OCI-LY3 (cell line): ENCODE measurements around the gene UPK2.

Experiments used
- H2AFZ ChIP-seq: fragments of 200-600, 300-600 bp; shearing (Covaris generic); 2 replicates; pipeline ENCODE4 v1.6.0; 2014; ENCODE audit warnings: antibody characterized with exemption, low read depth, low read length
- H3K27ac ChIP-seq: fragments of 200-600, 300-600 bp; sonication (generic); 2 replicates; pipeline ENCODE4 v1.5.1; 2014; ENCODE audit warnings: mild to moderate bottlenecking, low read length, moderate library complexity, mixed read lengths
- H3K27me3 ChIP-seq: fragments of 200-600, 300-600 bp; sonication (generic); 2 replicates; pipeline ENCODE4 v1.6.1; 2014; ENCODE audit warnings: low read depth, low read length, mixed read lengths
- H3K36me3 ChIP-seq: fragments of 200-600, 300-600 bp; sonication (generic); replicated peaks from 2 replicates; pipeline ENCODE3; 2014; ENCODE audit warnings: low read depth, low read length, mixed read lengths
- H3K4me1 ChIP-seq: fragments of 300-600, 200-600 bp; sonication (generic); 2 replicates; pipeline ENCODE4 v1.6.1; 2014; ENCODE audit warnings: low read length, mixed read lengths
- H3K4me2 ChIP-seq: fragments of 200-600, 300-600 bp; sonication (generic); 2 replicates; pipeline ENCODE4 v1.6.1; 2014; ENCODE audit warnings: low read length, mixed read lengths
- H3K4me3 ChIP-seq: fragments of 300-600, 200-600 bp; sonication (generic); 2 replicates; pipeline ENCODE4 v1.5.1; 2014; ENCODE audit warnings: antibody characterized with exemption, mild to moderate bottlenecking, low read length, moderate library complexity
- H3K79me2 ChIP-seq: fragments of 300-600, 200-600 bp; shearing (Covaris generic); 2 replicates; pipeline ENCODE4 v1.6.1; 2014; ENCODE audit warnings: mild to moderate bottlenecking, low read length, mixed read lengths
- H3K9ac ChIP-seq: fragments of 300-600, 200-600 bp; shearing (Covaris generic); 2 replicates; pipeline ENCODE4 v1.6.0; 2014; ENCODE audit warnings: mild to moderate bottlenecking, low read length, moderate library complexity
- H3K9me3 ChIP-seq: fragments of 200-600, 300-600 bp; shearing (Covaris generic); 2 replicates; pipeline ENCODE4 v1.6.1; 2014; ENCODE audit warnings: low read length, mixed read lengths; ENCODE audit not compliant: insufficient read depth
- H4K20me1 ChIP-seq: fragments of 200-600, 300-600 bp; sonication (generic); 2 replicates; pipeline ENCODE4 v1.6.1; 2016; ENCODE audit warnings: low read length, mixed read lengths; ENCODE audit not compliant: insufficient read depth
- CTCF ChIP-seq: fragments of 200-600, 300-600 bp; sonication (generic); IDR thresholded peaks from 2 replicates; pipeline ENCODE4 v1.5.1; 2014; ENCODE audit warnings: antibody characterized with exemption, low read length, low read depth
- EZH2phosphoT487 ChIP-seq: fragments of 200-600 bp; shearing (Covaris generic); IDR thresholded peaks from 2 replicates; pipeline ENCODE4 v1.6.1; 2018; ENCODE audit warnings: antibody characterized with exemption, mixed run types, low read depth

The UPK2 gene

GRCh38 chr11:118971646-118972045 lies 15.5 kb downstream of the UPK2 start, which contains the start of gene FOXR1:
FOXR1 (plus strand) TSS chr11:118971761; CDS start chr11:118971932, 171 bp downstream.
- no peaks in the 10 kb centered on the region for H3K79me2 ChIP-seq
- no peak within 1 kb of the TSS for H3K27ac ChIP-seq
- H3K36me3 ChIP-seq = no peaks in the 10 kb centered on the region
- no peaks in the 10 kb centered on the region for H3K4me1 ChIP-seq
- H4K20me1 ChIP-seq = no peaks in the 10 kb centered on the region
- no peak within 1 kb of the TSS for H3K9ac ChIP-seq
- no peak within 1 kb of the TSS for H3K4me2 ChIP-seq
- TF ChIP-seq EZH2phosphoT487 (no peak), CTCF (no peak)
- H2AFZ ChIP-seq = no peak within 1 kb of the TSS
- H3K9me3 ChIP-seq = no peaks in the 10 kb centered on the region
- H3K4me3 ChIP-seq = no peak within 1 kb of the TSS
- peaks cover 12% of the 10 kb centered on the region for H3K27me3 ChIP-seq

DNA sequence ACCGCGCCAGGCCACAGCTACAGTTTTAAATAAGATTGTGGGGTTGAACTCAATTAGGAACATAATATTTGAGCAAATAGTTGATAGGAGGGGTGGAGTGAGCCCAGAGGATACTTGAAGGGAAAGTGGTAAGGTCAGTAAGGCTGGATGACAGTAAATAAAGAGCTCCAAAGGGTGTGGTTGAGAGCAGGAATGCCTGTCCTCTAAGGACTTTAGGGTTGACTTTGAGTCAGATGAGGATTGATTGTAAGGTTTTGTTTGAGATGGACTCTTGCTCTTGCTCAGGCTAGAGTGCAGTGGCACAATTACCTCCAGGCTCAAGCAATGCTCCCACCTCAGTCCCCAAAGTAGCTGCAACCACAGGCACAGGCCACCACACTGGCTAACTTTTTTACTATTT lies 17.9 kb downstream of the UPK2 start:
- Histone ChIP-seq H3K4me1 (no peaks in the 10 kb centered on the region), H3K9me3 (no peaks in the 10 kb centered on the region), H3K4me2 (no peak overlapping the region), H3K27ac (no peak overlapping the region), H3K36me3 (no peaks in the 10 kb centered on the region), H3K9ac (no peak overlapping the region), H4K20me1 (no peaks in the 10 kb centered on the region), H3K79me2 (no peaks in the 10 kb centered on the region), H2AFZ (no peak overlapping the region), H3K4me3 (no peak overlapping the region), H3K27me3 (peaks cover 13% of the 10 kb centered on the region)
- no peak for TF ChIP-seq CTCF
- no peak for TF ChIP-seq EZH2phosphoT487

GRCh38 chr11:118975771-118976709 lies 19.9 kb downstream of the UPK2 start:
- Histone ChIP-seq H3K36me3 (no peaks in the 10 kb centered on the region), H3K27me3 (peaks cover 13% of the 10 kb centered on the region), H3K9me3 (no peaks in the 10 kb centered on the region), H3K4me1 (no peaks in the 10 kb centered on the region), H2AFZ (no peak overlapping the region), H3K4me2 (no peak overlapping the region), H3K9ac (no peak overlapping the region), H3K79me2 (no peaks in the 10 kb centered on the region), H3K27ac (no peak overlapping the region), H3K4me3 (no peak overlapping the region), H4K20me1 (no peaks in the 10 kb centered on the region)
- no peak for TF ChIP-seq EZH2phosphoT487
- TF ChIP-seq CTCF = no peak

DNA sequence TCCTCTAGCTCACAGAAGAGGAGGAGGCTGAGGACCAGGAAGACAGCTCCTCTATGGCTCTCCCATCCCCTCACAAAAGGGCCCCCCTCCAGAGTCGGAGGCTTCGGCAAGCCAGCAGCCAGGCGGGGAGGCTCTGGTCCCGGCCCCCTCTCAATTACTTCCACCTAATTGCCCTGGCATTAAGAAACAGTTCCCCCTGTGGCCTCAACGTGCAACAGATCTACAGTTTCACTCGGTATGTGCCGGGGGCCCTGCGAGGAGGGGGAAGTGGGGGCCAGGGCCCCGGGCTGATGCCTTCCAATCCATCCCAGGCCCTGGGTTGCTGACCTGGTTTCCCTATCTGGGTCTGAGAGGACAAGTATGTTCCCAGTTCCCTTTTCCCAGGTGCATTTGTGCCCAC lies 23.3 kb downstream of the UPK2 start:
- no peak overlapping the region for H3K4me3 ChIP-seq
- 0 out of 2 replicates have a peak overlapping the region, but pooled peaks have one; percentile 60 for H2AFZ ChIP-seq
- no peak overlapping the region for H3K4me2 ChIP-seq

More for the DNA sequence above, 23.3 kb downstream of the UPK2 start:
- H4K20me1 ChIP-seq = no peaks in the 10 kb centered on the region
- H3K27me3 ChIP-seq = peaks cover 13% of the 10 kb centered on the region
- H3K9ac ChIP-seq = no peak overlapping the region
- H3K27ac ChIP-seq = no peak overlapping the region
- H3K9me3 ChIP-seq = no peaks in the 10 kb centered on the region
- TF ChIP-seq EZH2phosphoT487 (no peak), CTCF (no peak)
- H3K36me3 ChIP-seq = no peaks in the 10 kb centered on the region
- no peaks in the 10 kb centered on the region for H3K79me2 ChIP-seq
- no peaks in the 10 kb centered on the region for H3K4me1 ChIP-seq
